Retinal pigment epithelial cell (primary cell): ENCODE results near the gene BSDC1.
A peak's percentile ranks its signal among the peaks of the same experiment; 100 is the strongest.

Source experiments
- DNase-seq: peaks from one replicate; pipeline ENCODE4 v3.0.0-alpha.2; 2010; ENCODE audit warnings: low read depth
- H3K4me3 ChIP-seq: 2 replicates; pipeline ENCODE4 v1.5.1; 2011; ENCODE audit warnings: mild to moderate bottlenecking, low read length, control low read depth, moderate library complexity
- CTCF ChIP-seq: conservative IDR thresholded peaks from 2 replicates; pipeline ENCODE4 v1.5.1; 2011; ENCODE audit warnings: low read depth, low read length, control low read depth, inconsistent platforms

The BSDC1 gene

DNA sequence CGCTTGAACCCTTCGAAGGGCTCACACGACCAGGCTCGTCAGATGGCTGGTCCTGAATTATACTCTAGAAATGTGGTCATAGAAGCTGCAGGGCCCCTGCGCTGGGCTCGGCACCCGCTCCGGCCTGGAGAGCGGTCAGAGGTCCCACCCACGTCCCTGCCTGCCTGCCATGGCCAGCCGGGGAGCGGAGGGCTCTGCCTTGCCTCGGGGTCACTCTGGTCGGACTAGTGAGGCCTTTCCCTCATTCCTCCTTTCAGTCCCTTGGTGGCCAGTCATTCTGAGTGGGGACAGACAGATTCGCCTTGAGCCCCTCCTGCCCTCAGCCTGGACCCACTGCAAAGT is 57.7 kb downstream of the BSDC1 start:
- peak overlapping the region; percentile 32 for H3K4me3 ChIP-seq
- TF ChIP-seq CTCF: no peak
- DNase-seq: no peak

DNA sequence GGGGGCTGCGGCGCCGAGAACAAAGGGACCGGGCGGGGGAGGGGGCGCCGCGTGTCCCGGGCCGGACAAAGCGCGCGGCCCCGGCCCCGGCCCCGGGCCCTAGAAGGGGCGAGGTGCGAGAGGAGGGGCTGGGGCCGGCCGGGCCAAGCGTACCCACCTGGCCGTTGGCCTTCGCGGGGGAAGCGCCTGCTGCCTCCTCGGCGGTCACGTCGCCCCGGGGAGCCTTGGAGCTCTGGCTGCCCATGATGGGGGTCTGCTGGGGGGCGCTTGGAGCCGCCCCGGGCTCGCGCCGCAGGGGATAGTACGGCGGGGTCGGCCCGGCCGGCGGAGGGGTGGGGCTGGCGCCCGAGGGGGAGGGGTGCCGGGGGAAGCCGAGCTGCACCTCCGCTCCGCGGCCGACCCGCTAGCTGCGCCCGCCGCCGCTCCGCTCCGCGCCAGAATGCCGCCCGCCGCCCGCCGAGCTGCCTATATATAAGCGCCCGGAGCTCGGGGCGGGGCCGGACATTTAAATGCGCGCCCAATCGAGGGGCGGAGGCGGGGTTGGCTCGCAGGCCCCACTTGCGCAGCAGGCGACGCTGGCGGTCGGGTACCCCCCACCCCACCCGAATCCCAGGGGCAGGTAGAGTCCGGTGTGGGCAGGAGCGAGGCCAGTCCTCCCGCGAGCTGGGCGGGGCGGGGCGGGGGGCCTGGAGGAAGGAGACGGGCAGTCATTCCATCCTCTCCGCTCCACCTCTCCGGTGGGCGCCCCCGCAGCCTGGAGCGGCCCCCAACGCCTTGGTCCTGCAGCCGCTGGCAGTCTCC is 58.3 kb downstream of the BSDC1 start, which contains the start of gene MARCKSL1:
Gene MARCKSL1, minus strand, starts transcription at position 444 of the 801 bp plus-strand sequence. Its CDS starts 200 bp downstream, at position 244.
- H3K4me3 ChIP-seq: peak within 1 kb of the TSS; percentile 84
- TF ChIP-seq CTCF: no peak
- DNase-seq: no peak

DNA sequence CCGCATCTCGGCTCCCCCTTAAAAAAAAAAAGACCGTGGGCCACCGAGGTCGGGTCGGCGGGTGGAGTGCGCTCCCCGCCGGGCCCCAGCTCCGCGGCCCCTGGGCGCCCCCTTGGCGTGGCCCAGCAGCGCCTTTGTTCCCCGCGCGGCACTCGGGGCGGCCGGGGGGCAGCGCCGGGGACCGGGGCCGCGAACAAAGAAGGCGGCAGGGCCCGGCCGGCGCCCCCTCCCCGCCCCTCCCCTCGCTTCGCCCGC is 58.8 kb downstream of the BSDC1 start:
- no peak for TF ChIP-seq CTCF
- no peak for DNase-seq
- peak overlapping the region; percentile 84 for H3K4me3 ChIP-seq

DNA sequence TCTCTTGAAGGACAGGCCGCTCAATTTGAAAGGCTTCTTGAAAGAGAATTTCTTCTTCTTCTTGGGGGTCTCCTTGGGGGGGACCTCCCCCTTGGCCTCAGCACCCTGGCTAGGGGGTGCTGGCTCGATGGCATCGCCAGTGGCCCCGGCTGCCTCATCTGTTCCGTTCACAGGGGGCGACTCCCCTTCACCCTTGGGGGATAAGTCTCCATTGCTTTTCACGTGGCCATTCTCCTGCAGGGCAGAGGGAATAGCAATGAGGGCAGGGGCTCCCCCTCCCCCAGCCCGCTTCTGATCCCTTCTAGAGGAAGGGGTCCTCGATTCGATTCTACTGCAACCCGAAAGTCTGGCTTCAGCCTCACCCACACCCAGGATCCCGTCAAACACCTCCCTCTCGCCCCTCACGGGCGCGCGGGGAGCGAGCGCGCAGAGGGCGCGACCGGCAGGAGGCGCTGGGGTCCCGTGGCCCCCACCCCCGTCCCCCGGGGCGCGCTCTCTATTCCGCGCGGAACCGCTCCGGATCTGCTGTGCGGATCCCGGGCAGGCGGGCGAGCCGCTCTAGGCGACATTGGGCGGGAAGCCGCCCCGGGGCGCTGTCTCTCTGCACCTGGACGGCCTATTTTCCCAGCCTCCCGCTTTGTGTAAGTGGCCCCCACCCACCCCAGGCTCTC is 59.2 kb downstream of the BSDC1 start:
- DNase-seq: no peak
- H3K4me3 ChIP-seq: peak overlapping the region; percentile 84
- peak; percentile 67 for TF ChIP-seq CTCF

DNA sequence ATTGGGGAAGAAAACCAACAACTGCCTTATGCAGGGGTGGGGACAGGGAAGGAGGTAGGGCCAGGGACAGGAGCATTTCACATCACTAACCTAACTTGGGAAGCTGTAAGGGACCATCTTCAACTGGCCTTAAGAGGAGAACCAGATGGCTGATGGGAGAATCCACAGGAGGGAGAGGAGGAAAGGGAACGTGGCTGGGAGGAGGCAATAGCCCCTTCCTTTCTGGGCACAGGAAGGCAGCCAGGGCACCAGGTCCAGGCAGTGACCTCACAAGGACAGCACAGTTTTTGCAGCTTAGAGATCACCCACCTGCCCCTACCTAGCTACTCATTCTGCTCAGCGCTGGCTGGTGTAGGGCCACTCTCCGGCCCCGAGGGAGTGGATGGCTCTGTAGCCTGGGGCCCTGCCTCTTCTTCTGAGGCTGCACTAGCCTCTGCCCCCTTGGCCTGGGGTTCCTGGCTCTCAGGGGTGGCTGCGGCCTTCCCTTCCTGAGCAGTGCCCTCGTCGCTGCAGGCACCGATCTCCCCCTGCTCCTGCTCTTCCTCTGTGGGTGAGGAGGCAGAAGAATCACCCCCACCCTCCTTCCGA is 59.9 kb downstream of the BSDC1 start:
- peak overlapping the region; percentile 84 for H3K4me3 ChIP-seq

GRCh38 chr1:32333251-32333963 is 60.8 kb downstream of the BSDC1 start:
- peak overlapping the region; percentile 84 for H3K4me3 ChIP-seq
- no peak for DNase-seq
- no peak for TF ChIP-seq CTCF

More for the DNA sequence above, 59.9 kb downstream of the BSDC1 start:
- DNase-seq: no peak
- TF ChIP-seq CTCF: no peak
